ENCODE measurements around the gene PITPNM3. TPM values are rescaled to one million over a fixed set of nuclear protein-coding genes. Genes with fewer than 3 reads are reported as not detected.
A peak's percentile ranks its signal among the peaks of the same experiment; 100 is the strongest.

The PITPNM3 gene
- total RNA-seq (2014; rRNA removed; shearing (Covaris generic)) (1.5 and 2.2 TPM in 2 replicates), polyA plus RNA-seq (2016; fragmentation: Nextera tagmentation; extraction: Ambion mirVana) (0.68 and 1.0 TPM in 2 replicates)
- long read RNA-seq: 0 reads

DNA sequence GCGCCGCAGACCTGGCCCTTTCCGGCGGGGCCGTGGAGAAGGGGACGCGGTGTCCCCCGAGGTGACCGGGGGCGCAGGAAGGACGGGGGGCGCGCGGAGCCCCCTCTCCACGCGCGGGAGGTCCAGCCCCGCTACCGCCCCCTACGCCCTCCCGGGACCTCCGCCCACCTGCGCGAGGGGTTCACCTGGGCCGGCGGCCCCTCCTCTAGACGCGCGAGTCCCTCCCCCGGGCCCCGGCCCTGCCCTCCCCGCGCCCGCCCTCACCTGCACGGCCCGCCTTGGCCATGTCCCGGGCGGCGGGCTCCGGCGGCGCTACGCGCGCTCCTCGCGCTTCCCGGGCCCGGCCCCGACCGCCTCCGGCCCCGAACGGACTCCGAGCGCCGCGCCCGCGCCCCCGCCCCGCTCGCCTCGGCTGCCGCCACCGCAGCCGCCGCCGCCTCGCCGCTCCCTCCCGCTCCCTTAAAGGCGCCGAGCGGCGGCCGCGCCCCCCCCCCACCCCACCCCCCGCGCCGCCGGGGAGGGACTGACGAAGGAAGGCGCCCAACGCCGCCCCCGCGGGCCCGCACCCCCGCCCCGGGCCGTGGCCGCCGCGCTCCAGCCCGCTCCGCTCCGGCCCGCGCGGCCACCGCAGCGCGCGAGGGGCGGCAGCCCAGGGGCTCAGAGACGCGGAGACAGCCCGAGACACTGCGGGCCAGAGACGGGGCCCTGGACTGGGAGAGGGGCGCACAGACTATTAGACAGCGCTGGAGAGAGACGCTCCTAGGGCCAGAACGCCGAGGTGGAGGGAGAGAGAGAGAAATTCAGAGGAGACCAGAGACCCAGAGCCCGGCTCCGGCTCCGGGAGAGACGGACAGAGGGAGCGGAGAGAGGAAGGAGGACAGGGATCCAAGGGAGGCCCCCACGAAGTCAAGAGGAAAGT lies at the start of gene PITPNM3:
Gene PITPNM3, minus strand, starts transcription at position 435 of the 919 bp plus-strand sequence. Its CDS starts 149 bp downstream, at position 286.
- Histone ChIP-seq H2AFZ (peak within 1 kb of the TSS; percentile 98), H3K79me2 (replicated peaks; ENCODE audit: insufficient read depth) (no peaks in the 10 kb centered on the region), H3K27me3 (ENCODE audit: insufficient read depth) (peaks cover 44% of the 10 kb centered on the region), H3K27ac (ENCODE audit: low read depth) (no peak within 1 kb of the TSS), H3K9me2 (ENCODE audit: insufficient read depth) (no peaks in the 10 kb centered on the region), H3K4me2 (peak within 1 kb of the TSS; percentile 97), H3K4me1 (ENCODE audit: insufficient read depth) (peaks cover 10% of the 10 kb centered on the region; the same call in 1 of the 2 replicates), H3K36me3 (ENCODE audit: insufficient read depth) (no peaks in the 10 kb centered on the region), H4K20me1 (replicated peaks; ENCODE audit: insufficient read depth) (no peaks in the 10 kb centered on the region), H3F3A (replicated peaks; ENCODE audit: low read depth) (0 out of 2 replicates have a peak, but pooled peaks cover 5% of the 10 kb centered on the region), H3K4me3 (peak within 1 kb of the TSS; percentile 82)
- Mint-ChIP-seq H3K9me3 (no peaks in the 10 kb centered on the region), H3K27ac (no peak within 1 kb of the TSS), H3K4me3 (peak within 1 kb of the TSS; percentile 78), H3K36me3 (ENCODE audit: low read depth) (no peaks in the 10 kb centered on the region), H3K27me3 (ENCODE audit: insufficient read depth, low read depth, poor library complexity) (peaks cover 41% of the 10 kb centered on the region), H3K4me1 (peaks cover 18% of the 10 kb centered on the region)
- DNase-seq (ENCODE audit: low spot score) (peak; percentile 66), ATAC-seq (peak; percentile 45)
- TF ChIP-seq EZH2 (IDR thresholded peaks at IDR 0.05; ENCODE audit: low read depth, unreplicated experiment): peak; percentile 45
- TF ChIP-seq ETS1 (IDR thresholded peaks at IDR 0.05): no peak
- TF ChIP-seq ZNF114 (CRISPR knock-in tag; IDR thresholded peaks at IDR 0.05): no peak
- no peak for TF ChIP-seq CREB1 (CRISPR knock-in tag; IDR thresholded peaks at IDR 0.05; ENCODE audit: low read depth)
- no peak for TF ChIP-seq JUNB (IDR thresholded peaks at IDR 0.05; ENCODE audit: unreplicated experiment)
- no peak for TF ChIP-seq POLR2AphosphoS5 (IDR thresholded peaks at IDR 0.05; ENCODE audit: low read depth)
- TF ChIP-seq STAT1 (IDR thresholded peaks at IDR 0.05; ENCODE audit: unreplicated experiment): no peak

GRCh38 chr17:6605142-6605541 lies 48.8 kb upstream of the PITPNM3 start:
- H3K4me1 ChIP-seq (ENCODE audit: insufficient read depth): no peaks in the 10 kb centered on the region
- H3K36me3 Mint-ChIP-seq (ENCODE audit: low read depth): peaks cover 51% of the 10 kb centered on the region
- TF ChIP-seq, protein P1, sequence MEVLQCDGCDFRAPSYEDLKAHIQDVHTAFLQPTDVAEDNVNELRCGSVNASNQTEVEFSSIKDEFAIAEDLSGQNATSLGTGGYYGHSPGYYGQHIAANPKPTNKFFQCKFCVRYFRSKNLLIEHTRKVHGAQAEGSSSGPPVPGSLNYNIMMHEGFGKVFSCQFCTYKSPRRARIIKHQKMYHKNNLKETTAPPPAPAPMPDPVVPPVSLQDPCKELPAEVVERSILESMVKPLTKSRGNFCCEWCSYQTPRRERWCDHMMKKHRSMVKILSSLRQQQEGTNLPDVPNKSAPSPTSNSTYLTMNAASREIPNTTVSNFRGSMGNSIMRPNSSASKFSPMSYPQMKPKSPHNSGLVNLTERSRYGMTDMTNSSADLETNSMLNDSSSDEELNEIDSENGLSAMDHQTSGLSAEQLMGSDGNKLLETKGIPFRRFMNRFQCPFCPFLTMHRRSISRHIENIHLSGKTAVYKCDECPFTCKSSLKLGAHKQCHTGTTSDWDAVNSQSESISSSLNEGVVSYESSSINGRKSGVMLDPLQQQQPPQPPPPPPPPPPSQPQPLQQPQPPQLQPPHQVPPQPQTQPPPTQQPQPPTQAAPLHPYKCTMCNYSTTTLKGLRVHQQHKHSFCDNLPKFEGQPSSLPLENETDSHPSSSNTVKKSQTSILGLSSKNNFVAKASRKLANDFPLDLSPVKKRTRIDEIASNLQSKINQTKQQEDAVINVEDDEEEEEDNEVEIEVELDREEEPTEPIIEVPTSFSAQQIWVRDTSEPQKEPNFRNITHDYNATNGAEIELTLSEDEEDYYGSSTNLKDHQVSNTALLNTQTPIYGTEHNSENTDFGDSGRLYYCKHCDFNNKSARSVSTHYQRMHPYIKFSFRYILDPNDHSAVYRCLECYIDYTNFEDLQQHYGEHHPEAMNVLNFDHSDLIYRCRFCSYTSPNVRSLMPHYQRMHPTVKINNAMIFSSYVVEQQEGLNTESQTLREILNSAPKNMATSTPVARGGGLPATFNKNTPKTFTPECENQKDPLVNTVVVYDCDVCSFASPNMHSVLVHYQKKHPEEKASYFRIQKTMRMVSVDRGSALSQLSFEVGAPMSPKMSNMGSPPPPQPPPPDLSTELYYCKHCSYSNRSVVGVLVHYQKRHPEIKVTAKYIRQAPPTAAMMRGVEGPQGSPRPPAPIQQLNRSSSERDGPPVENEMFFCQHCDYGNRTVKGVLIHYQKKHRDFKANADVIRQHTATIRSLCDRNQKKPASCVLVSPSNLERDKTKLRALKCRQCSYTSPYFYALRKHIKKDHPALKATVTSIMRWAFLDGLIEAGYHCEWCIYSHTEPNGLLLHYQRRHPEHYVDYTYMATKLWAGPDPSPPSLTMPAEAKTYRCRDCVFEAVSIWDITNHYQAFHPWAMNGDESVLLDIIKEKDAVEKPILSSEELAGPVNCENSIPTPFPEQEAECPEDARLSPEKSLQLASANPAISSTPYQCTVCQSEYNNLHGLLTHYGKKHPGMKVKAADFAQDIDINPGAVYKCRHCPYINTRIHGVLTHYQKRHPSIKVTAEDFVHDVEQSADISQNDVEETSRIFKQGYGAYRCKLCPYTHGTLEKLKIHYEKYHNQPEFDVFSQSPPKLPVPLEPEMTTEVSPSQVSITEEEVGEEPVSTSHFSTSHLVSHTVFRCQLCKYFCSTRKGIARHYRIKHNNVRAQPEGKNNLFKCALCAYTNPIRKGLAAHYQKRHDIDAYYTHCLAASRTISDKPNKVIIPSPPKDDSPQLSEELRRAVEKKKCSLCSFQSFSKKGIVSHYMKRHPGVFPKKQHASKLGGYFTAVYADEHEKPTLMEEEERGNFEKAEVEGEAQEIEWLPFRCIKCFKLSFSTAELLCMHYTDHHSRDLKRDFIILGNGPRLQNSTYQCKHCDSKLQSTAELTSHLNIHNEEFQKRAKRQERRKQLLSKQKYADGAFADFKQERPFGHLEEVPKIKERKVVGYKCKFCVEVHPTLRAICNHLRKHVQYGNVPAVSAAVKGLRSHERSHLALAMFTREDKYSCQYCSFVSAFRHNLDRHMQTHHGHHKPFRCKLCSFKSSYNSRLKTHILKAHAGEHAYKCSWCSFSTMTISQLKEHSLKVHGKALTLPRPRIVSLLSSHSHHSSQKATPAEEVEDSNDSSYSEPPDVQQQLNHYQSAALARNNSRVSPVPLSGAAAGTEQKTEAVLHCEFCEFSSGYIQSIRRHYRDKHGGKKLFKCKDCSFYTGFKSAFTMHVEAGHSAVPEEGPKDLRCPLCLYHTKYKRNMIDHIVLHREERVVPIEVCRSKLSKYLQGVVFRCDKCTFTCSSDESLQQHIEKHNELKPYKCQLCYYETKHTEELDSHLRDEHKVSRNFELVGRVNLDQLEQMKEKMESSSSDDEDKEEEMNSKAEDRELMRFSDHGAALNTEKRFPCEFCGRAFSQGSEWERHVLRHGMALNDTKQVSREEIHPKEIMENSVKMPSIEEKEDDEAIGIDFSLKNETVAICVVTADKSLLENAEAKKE (CRISPR knock-in tag; IDR thresholded peaks at IDR 0.05): no peak
- TF ChIP-seq ZNF331 (CRISPR knock-in tag; IDR thresholded peaks at IDR 0.05; ENCODE audit: low read depth) (no peak), ZNF114 (CRISPR knock-in tag; IDR thresholded peaks at IDR 0.05) (no peak), EZH2phosphoT487 (IDR thresholded peaks at IDR 0.05; ENCODE audit: unreplicated experiment) (no peak), STAT1 (IDR thresholded peaks at IDR 0.05; ENCODE audit: unreplicated experiment) (no peak), ETS1 (IDR thresholded peaks at IDR 0.05) (no peak), JUNB (IDR thresholded peaks at IDR 0.05; ENCODE audit: unreplicated experiment) (no peak), POLR2AphosphoS5 (IDR thresholded peaks at IDR 0.05; ENCODE audit: low read depth) (no peak)

More at GRCh38 chr17:6605142-6605541, 48.8 kb upstream of the PITPNM3 start:
- H3K9me3 Mint-ChIP-seq: no peaks in the 10 kb centered on the region
- H3K27me3 ChIP-seq (ENCODE audit: insufficient read depth): no peaks in the 10 kb centered on the region
- H3K79me2 ChIP-seq (replicated peaks; ENCODE audit: insufficient read depth): no peaks in the 10 kb centered on the region
- no peak overlapping the region for H2AFZ ChIP-seq
- H4K20me1 ChIP-seq (replicated peaks; ENCODE audit: insufficient read depth): peaks cover 7% of the 10 kb centered on the region; the same call in 1 of the 2 replicates
- no peak overlapping the region for H3K27ac Mint-ChIP-seq
- no peak overlapping the region for H3K4me2 ChIP-seq
- no peak overlapping the region for H3K4me3 ChIP-seq
- H3K4me1 Mint-ChIP-seq: no peaks in the 10 kb centered on the region
- peaks cover 37% of the 10 kb centered on the region for H3K36me3 ChIP-seq (ENCODE audit: insufficient read depth)
- ATAC-seq: no peak
- no peaks in the 10 kb centered on the region for H3K9me2 ChIP-seq (ENCODE audit: insufficient read depth)
- no peak overlapping the region for H3K4me3 Mint-ChIP-seq
- H3K27me3 Mint-ChIP-seq (ENCODE audit: insufficient read depth, low read depth, poor library complexity): peaks cover under 1% of the 10 kb centered on the region
- H3F3A ChIP-seq (replicated peaks; ENCODE audit: low read depth): no peaks in the 10 kb centered on the region
- no peak overlapping the region for H3K27ac ChIP-seq (ENCODE audit: low read depth)
- DNase-seq (ENCODE audit: low spot score): no peak
